Endothelial cell (in vitro differentiated cells): ENCODE measurements around the gene LPP. TPM values are rescaled to one million over a fixed set of nuclear protein-coding genes. Genes with fewer than 3 reads are reported as not detected.
"Not testable (repeated sequence)": the region's sequence is repeated elsewhere in the genome, so short reads cannot be mapped to it uniquely, and the experiment has no call there.

Experiments used
- DNase-seq: peaks from one replicate; pipeline ENCODE4 v3.0.0; 2021; ENCODE audit warnings: low spot score
- H3K27ac Mint-ChIP-seq: one replicate; pipeline ENCODE4 v1.8.0; 2021; ENCODE audit warnings: mixed read lengths, inconsistent platforms; ENCODE audit not compliant: unreplicated experiment
- H3K27me3 Mint-ChIP-seq: one replicate; pipeline ENCODE4 v1.8.0; 2021; ENCODE audit warnings: mild to moderate bottlenecking, moderate library complexity, mixed read lengths, inconsistent platforms; ENCODE audit not compliant: unreplicated experiment
- H3K36me3 Mint-ChIP-seq: one replicate; pipeline ENCODE4 v1.8.0; 2021; ENCODE audit warnings: mild to moderate bottlenecking, low read depth, mixed read lengths, inconsistent platforms; ENCODE audit not compliant: unreplicated experiment
- H3K4me1 Mint-ChIP-seq: one replicate; pipeline ENCODE4 v1.8.0; 2021; ENCODE audit warnings: mild to moderate bottlenecking, mixed read lengths, inconsistent platforms; ENCODE audit not compliant: unreplicated experiment
- H3K4me3 Mint-ChIP-seq: one replicate; pipeline ENCODE4 v1.8.0; 2021; ENCODE audit warnings: mild to moderate bottlenecking, mixed read lengths, inconsistent platforms; ENCODE audit not compliant: unreplicated experiment
- H3K9me3 Mint-ChIP-seq: one replicate; pipeline ENCODE4 v1.8.0; 2021; ENCODE audit warnings: mixed read lengths, inconsistent platforms; ENCODE audit not compliant: unreplicated experiment
- total RNA-seq: library from RNA; stranded (reverse); fragmentation: NEBNext Ultra II Directional; extraction: Animal tissue kit (Norgen Biotek cat#: 25700); gene quantifications from one replicate; pipeline ENCODE4 v1.2.1, GENCODE V29; 2021; ENCODE audit not compliant: unreplicated experiment
- TF ChIP-seq, protein P1 (sequence below): fragments of 200-600 bp; sonication (generic); IDR thresholded peaks from one replicate; pipeline ENCODE4 v1.5.0; 2021; ENCODE audit warnings: antibody characterized with exemption; ENCODE audit not compliant: unreplicated experiment

The LPP gene
- total RNA-seq, 1 donor from 2014 or later: 181 TPM

- Mint-ChIP-seq H3K27me3 (peaks cover 4% of the 10 kb centered on the region), H3K4me3 (no peak overlapping the region), H3K9me3 (peaks cover 9% of the 10 kb centered on the region), H3K27ac (no peak overlapping the region), H3K36me3 (peaks cover 27% of the 10 kb centered on the region), H3K4me1 (no peaks in the 10 kb centered on the region)
- TF ChIP-seq, protein P1, sequence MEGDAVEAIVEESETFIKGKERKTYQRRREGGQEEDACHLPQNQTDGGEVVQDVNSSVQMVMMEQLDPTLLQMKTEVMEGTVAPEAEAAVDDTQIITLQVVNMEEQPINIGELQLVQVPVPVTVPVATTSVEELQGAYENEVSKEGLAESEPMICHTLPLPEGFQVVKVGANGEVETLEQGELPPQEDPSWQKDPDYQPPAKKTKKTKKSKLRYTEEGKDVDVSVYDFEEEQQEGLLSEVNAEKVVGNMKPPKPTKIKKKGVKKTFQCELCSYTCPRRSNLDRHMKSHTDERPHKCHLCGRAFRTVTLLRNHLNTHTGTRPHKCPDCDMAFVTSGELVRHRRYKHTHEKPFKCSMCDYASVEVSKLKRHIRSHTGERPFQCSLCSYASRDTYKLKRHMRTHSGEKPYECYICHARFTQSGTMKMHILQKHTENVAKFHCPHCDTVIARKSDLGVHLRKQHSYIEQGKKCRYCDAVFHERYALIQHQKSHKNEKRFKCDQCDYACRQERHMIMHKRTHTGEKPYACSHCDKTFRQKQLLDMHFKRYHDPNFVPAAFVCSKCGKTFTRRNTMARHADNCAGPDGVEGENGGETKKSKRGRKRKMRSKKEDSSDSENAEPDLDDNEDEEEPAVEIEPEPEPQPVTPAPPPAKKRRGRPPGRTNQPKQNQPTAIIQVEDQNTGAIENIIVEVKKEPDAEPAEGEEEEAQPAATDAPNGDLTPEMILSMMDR: no peak
- DNase-seq: no peak
Observed at GRCh38 chr3:188608401-188608800, 454.4 kb downstream of the LPP start.

GRCh38 chr3:188613721-188614120 lies 459.8 kb downstream of the LPP start:
- not testable (repeated sequence) for H3K9me3 Mint-ChIP-seq, H3K4me3 Mint-ChIP-seq

GRCh38 chr3:188617270-188617669 lies 463.3 kb downstream of the LPP start:
- H3K4me1 Mint-ChIP-seq: no peaks in the 10 kb centered on the region
- H3K36me3 Mint-ChIP-seq: peaks cover 4% of the 10 kb centered on the region
- no peaks in the 10 kb centered on the region for H3K27me3 Mint-ChIP-seq
- no peaks in the 10 kb centered on the region for H3K9me3 Mint-ChIP-seq
- DNase-seq: no peak
- no peak overlapping the region for H3K4me3 Mint-ChIP-seq
- no peak overlapping the region for H3K27ac Mint-ChIP-seq
- TF ChIP-seq, protein P1: no peak

More at GRCh38 chr3:188613721-188614120, 459.8 kb downstream of the LPP start:
- H3K27me3 Mint-ChIP-seq, DNase-seq, H3K27ac Mint-ChIP-seq, H3K4me1 Mint-ChIP-seq: not testable (repeated sequence)
- peaks cover 20% of the 10 kb centered on the region for H3K36me3 Mint-ChIP-seq

DNA sequence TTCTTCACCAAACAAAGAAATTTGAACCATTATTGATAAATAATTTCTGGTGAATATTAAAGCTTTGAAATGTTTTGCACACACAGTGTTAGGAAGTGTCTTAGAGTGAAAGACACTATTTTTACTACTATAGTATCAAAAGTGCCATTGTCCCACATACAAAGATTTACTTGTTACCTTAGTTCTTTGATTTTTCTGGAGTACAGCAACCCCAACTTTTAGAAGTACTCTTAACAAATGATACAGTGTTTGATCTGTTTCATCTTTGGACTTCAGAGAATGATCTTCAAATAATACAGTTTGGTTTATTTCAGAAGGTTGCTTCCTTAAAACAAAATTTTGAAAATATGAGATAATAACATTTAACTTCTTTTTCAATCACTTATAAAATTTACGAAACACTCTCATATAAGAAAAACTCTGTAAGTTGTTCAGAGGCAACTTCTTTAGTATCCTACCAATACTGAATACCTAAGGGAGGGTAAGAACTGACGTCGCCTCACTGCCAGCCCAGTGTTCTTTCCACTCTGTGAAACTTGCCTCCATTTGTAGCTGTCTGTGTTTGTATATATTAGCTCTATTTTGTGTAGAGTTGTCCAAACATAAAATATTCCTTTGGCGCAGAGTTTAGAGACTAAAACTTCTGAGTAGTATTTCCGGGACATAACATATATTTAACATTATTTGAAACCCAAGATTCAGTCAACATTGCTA lies 464.2 kb downstream of the LPP start:
- Mint-ChIP-seq H3K27me3 (no peaks in the 10 kb centered on the region), H3K27ac (no peak overlapping the region), H3K36me3 (peaks cover 4% of the 10 kb centered on the region), H3K4me3 (no peak overlapping the region), H3K9me3 (no peaks in the 10 kb centered on the region), H3K4me1 (no peaks in the 10 kb centered on the region)
- no peak for DNase-seq
- TF ChIP-seq, protein P1: no peak

GRCh38 chr3:188620752-188621151 lies 466.8 kb downstream of the LPP start:
- Mint-ChIP-seq H3K4me1 (no peaks in the 10 kb centered on the region), H3K27ac (no peak overlapping the region), H3K4me3 (no peak overlapping the region), H3K36me3 (no peaks in the 10 kb centered on the region), H3K27me3 (no peaks in the 10 kb centered on the region), H3K9me3 (no peaks in the 10 kb centered on the region)
- TF ChIP-seq, protein P1: no peak
- DNase-seq: no peak
